ENCODE data around the gene COL13A1.

GRCh38 chr10:69758310-69758728 lies 43.4 kb upstream of the COL13A1 start:
- TF ChIP-seq CTCF (IDR thresholded peaks at IDR 0.05) (no peak), POLR2A (IDR thresholded peaks at IDR 0.05) (no peak), POLR2AphosphoS5 (IDR thresholded peaks at IDR 0.05) (no peak)

All from breast epithelium (tissue), 3 donors.